GM18511 (cell line): ENCODE results near the gene SEC24B.
"Not testable (repeated sequence)": the region's sequence is repeated elsewhere in the genome, so short reads cannot be mapped to it uniquely, and the experiment has no call there.

ENCODE experiments used
- ATAC-seq: cut with Tn5 transposase; IDR thresholded peaks from one replicate; pipeline ENCODE4 v1.9.1; 2021; ENCODE audit warnings: mild to moderate bottlenecking, moderate library complexity; ENCODE audit not compliant: unreplicated experiment

SEC24B gene

DNA sequence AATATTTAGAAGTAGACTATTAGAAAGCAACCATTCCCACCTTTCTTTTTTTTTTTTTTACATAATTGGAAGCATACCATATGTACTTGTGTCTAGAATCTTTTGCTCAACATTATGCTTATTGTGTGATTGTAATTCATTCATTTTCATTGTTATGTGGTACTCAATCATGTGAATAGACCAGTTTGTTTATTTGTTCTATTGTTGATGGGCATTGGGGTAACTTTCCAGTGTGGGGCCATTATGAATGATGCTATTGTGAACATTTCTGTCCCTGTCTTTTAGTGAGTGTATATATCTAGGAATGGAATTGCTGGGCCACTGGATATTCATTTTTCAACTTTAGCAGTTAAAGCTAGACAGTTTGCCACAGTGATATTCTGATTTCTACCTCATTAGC is 63.9 kb downstream of the SEC24B start:
- ATAC-seq: no peak

DNA sequence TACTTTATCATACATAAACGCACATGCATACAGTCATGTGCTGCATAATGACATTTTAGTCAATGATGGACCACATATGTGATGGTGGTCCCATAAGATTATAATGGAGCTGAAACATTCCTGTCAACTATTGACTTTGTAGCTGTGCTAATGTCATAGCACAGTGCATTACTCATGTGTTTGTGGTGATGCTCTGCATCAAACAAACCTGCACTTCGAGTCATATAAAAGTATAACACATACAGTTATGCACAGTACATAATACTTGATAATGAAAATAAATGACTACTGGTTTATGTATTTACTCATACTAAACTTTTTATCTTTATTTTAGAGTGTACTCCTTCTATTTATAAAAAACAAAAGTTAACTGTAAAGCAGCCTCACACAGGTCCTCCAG is 65.9 kb downstream of the SEC24B start:
- no peak for ATAC-seq

DNA sequence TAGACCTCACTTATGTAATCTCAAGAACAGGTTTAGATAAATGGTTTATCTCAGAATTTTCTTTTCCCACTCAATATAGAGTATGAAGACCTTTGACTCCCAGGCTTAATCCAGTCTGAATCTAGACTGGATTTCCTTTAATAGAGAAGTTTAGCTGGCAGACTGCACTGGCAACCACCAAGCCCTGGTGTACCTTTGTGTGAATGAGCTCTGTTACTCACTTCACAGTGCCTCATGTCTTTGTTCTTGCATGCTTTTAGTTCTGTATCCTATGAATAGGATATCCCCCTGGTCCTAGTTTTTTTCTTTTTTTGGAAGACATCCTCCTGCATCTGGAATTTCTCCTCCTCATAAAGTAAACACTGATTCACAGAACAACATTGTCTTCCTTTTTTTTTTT is 73.3 kb downstream of the SEC24B start:
- no peak for ATAC-seq

DNA sequence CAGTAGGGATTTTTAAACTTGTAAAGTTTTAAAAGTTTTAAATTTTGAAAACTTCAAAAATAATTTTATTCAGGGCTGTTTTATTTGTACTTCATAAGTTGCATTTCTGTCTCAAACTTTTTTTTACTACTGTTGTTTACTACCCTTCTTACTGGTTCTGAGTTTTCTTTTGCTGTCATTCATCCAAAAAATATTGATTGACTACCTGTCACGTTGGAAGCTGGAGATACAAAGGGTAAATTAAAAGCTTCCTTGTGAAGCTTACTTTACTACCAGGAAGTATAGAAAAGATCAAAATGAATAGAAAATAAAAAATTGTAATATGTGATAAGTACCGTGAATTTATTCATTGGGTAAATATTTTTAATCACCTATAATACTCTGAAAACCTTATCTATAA is 77.1 kb downstream of the SEC24B start:
- no peak for ATAC-seq

- ATAC-seq: no peak
These were observed 77.8 kb downstream of the SEC24B start for GRCh38 chr4:109511414-109511813.

DNA sequence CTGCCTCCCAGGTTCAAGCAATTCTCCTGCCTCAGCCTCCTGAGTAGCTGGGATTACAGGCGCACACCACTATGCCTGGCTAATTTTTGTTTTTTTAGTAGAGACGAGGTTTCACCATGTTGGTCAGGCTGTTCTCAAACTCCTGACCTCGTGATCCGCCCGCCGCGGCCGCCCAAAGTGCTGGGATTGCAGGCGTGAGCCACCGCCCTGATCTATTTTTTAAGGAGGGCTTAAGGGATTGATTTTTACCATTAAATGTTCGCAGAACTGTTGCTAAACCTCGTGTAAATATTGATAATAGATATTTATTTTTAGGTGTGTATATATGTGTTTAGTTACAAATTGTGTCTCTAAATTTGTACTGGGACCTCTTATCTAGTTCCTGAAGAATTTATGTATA is 79.8 kb downstream of the SEC24B start:
- ATAC-seq: not testable (repeated sequence)

GRCh38 chr4:109532182-109532581 is 98.6 kb downstream of the SEC24B start:
- ATAC-seq: no peak

DNA sequence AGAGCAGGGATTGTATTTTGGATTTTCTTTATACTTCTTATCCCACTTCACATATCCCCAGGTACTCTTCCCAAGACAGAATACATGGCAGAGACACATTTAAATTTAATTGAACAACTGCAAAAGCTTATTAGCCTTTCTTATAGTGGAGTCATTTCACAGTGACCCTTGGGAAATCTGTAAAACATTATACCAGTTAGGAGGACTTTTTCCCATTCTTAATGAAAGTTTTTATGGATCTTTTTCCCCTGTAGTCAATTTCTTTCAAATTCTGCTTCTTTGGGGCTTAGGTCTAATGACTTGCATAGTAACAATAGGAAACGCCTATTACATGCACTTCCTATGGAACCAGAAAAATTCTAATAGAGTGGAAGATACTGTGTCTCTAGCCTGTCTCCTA is 111.8 kb downstream of the SEC24B start:
- no peak for ATAC-seq

DNA sequence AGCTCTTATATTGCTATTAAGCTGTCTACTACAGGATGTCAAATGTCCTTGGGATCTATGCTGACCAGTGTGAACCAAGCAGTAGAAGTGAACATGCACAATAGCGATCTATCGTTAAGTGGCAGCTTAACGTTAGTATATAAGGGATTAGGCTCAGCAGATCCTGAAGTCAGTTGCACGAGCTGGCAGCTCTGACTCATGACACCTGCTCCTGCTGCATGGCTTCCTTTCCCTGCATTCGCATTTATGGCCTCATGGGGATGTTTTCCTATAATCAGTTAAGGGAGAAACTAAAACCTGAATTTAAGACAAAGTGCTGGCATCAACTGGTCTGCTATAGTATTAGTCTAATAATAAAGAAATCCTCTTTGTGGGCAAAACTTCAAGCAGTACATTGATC is 113.8 kb downstream of the SEC24B start:
- ATAC-seq: no peak

DNA sequence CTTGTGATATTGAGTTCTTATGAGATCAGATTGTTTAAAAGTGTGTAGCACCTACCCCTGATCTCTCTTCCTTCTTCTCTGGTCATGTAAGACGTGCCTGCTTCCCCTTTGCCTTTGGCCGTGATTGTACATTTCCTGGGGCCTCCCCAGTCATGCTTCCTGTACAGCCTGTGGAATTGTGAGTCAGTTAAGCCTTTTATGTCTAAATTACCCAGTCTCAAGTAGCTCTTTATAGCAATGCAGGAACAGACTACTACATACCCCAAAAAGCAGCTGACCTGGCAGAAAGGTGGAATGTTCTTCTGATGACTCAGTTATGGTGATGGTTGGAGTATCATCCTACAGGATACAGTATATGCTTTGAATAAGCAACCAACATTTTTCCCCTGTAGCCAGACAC is 115.0 kb downstream of the SEC24B start:
- no peak for ATAC-seq

- no peak for ATAC-seq
These were observed 118.6 kb downstream of the SEC24B start for GRCh38 chr4:109552237-109552636.

DNA sequence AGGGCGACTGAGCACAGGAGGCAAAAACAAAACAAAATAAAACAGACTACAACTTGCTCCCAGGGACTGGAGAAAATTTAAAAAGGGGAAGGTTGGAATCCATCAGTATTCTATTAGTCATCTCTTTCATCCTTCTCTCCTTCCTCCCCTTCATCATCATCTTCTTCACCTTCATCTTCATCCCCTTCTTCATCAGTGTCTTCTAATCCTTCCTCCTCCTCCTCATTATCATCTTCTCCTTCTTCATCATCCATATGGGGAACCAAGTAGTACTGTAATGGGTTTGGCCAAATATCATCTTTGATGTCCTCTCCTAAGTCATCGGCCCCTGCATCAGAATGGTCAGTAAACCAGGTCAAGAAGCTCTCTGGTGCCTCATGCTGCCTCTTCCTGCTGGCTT is 119.5 kb downstream of the SEC24B start:
- no peak for ATAC-seq

DNA sequence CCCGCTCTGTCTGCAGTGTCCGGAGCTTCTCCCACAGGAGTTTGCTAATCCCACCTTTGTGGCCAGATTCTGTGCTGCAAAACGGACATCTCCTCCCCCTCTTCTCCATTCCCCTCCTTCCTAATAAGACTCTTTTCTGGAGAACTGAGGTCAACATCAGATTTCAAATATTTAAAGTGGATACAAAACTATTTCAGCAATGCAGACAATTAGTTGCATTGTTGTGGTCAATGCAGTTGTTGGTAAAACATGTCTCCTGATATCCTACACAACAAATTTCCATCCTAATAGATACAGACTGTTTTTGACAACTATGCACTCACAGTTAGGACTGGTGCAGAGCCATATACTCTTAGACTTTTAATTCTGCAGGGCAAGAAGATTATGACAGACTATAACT is 121.4 kb downstream of the SEC24B start:
- no peak for ATAC-seq

DNA sequence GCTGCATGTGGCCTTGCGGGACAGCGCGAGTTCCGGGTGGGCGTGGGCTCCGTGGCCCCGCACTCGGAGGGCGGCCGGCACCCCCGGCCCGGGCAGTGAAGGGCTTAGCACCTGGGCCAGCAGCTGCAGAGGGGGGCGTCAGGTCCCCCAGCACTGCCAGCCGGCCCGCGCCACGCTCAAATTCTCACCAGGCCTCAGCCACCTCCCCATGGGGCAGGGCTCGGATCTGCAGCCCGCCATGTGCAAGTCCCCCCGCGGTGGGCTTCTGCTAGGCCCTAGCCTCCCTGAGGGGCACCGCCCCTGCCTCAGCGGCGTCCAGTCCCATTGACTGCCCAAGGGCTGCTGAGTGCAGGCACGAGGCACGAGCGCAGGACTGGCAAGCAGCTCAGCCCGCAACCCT is 123.8 kb downstream of the SEC24B start:
- no peak for ATAC-seq

- ATAC-seq: not testable (repeated sequence)
These were observed 124.5 kb downstream of the SEC24B start for GRCh38 chr4:109558095-109558494.

- ATAC-seq: peak; percentile 32
These were observed 126.0 kb downstream of the SEC24B start for GRCh38 chr4:109559625-109559982.

DNA sequence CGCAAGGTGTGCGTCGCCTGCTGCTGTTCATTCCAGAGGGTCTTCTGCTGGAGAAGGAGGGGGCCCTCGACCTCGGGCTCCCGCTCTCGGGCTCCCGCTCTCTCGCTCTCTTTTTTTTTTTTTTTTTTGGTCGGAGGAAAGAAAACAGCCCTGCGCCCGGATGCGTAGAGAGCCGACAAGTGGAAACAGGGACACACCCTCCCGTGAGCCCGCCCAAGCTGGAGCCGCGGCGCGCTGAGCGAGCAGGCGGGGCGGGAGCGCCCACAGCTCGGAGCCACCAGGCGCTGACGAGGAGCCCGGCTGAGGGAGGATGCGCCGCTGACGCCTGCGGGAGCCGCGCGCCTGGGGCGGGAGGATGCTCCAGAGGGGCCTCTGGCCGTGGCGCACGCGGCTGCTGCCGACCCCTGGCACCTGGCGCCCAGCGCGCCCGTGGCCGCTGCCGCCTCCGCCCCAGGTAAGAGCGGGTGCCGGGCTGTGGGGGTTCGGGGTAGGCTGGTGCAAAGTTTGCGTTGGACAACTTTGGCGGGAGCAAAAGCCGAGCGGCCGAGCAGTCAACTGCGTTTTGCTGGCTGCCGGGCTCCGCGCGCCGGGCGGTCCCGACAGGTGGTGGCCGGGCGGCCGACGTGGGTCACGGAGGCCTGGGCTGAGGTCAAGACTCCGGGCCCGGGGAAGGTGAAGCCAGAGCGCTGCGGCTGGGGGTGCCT is 126.5 kb downstream of the SEC24B start, which contains the start of gene MCUB:
Gene MCUB (plus strand): TSS at position 264 of the 704 bp plus-strand sequence. CDS start 92 bp downstream, at position 356.
- peak; percentile 90 for ATAC-seq

- ATAC-seq: peak; percentile 71
These were observed 127.3 kb downstream of the SEC24B start for GRCh38 chr4:109560687-109561461.

- ATAC-seq: no peak
These were observed 129.0 kb downstream of the SEC24B start for GRCh38 chr4:109562457-109563239.

DNA sequence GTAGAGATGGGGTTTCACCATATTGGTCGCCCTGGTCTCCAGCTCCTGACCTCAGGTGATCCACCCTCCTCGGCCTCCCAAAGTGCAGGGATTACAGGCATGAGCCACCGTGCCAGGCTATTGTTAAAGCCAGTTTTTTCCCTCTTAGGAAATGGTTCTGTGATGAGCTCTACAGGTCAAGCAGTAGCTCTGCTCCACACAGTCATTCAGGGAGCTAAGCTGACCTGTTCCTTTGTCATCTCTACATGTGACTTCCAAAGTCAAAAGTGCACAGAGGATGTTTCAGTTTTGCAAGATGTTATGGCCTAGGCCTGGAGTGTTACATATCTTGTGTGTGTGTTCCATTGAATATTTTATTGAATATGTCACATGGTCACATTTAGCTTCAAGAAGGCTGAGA is 137.9 kb downstream of the SEC24B start:
- ATAC-seq: no peak

DNA sequence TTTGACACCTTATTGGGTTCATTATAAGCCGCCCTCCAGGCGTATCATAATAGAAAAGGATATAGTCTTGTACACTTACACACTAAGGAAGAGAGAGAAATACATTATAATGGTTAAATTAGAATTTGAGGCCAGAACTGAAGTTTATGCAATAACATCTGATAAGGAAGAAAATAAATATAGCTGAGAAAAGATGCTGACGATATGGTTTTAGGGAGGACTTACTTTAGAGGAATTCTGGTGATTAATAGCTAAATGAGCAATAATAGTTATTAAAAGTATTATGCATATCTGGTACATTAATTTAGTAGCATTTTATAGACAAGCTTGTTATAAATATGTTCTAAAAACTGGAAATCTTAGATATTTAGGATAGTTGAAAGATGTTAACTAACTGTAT is 138.5 kb downstream of the SEC24B start:
- ATAC-seq: no peak

DNA sequence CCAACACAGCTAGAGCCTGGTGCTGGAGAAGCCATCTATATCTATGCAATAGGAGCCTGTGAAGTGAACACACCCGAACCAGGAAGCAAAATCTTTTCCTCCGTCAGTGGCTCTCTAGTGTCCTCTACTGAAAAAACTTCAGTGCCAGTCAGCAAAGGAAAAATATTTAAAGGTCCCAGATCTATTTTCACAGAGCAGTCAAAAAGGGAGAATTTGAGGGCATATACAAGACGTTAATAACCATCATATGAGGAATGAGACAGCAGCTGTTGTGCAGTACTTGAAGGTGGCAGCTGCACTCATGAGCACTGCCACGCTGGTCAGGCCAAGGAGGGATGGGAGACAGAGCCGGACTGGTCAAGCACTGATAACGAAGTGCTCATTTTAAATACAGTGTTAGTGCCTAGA is 140.8 kb downstream of the SEC24B start:
- no peak for ATAC-seq
